ENCODE measurements around the gene ST6GAL1. TPM values are rescaled to one million over a fixed set of nuclear protein-coding genes. Genes with fewer than 3 reads are reported as not detected.

The ST6GAL1 gene
- total RNA-seq, 1 donor from 2014 or later: 5.5 TPM

GRCh38 chr3:186909078-186909853 lies 21.1 kb upstream of the ST6GAL1 start:
- DNase-seq (ENCODE audit: low read depth): no peak
- H3K27me3 ChIP-seq (ENCODE audit: control insufficient read depth, insufficient read depth, low read length): no peaks in the 10 kb centered on the region

GRCh38 chr3:186915806-186916796 lies 14.2 kb upstream of the ST6GAL1 start:
- FAIRE-seq (peak; percentile 68), DNase-seq (ENCODE audit: low read depth) (peak; percentile 57)
- Histone ChIP-seq H3K4me3 (ENCODE audit: low read depth, low read length) (no peak overlapping the region), H3K27me3 (ENCODE audit: control insufficient read depth, insufficient read depth, low read length) (no peaks in the 10 kb centered on the region), H3K36me3 (ENCODE audit: control insufficient read depth, insufficient read depth, low read length) (no peaks in the 10 kb centered on the region)
- no peak for TF ChIP-seq CTCF (IDR thresholded peaks at IDR 0.05; ENCODE audit: insufficient read depth, low read length, severe bottlenecking)

More at GRCh38 chr3:186909078-186909853, 21.1 kb upstream of the ST6GAL1 start:
- FAIRE-seq: no peak
- H3K36me3 ChIP-seq (ENCODE audit: control insufficient read depth, insufficient read depth, low read length): no peaks in the 10 kb centered on the region
- no peak for TF ChIP-seq CTCF (IDR thresholded peaks at IDR 0.05; ENCODE audit: insufficient read depth, low read length, severe bottlenecking)
- H3K4me3 ChIP-seq (ENCODE audit: low read depth, low read length): no peak overlapping the region

- H3K4me3 ChIP-seq (ENCODE audit: low read depth, low read length): no peak overlapping the region
- FAIRE-seq (peak; percentile 32), DNase-seq (ENCODE audit: low read depth) (no peak)
- H3K36me3 ChIP-seq (ENCODE audit: control insufficient read depth, insufficient read depth, low read length): no peaks in the 10 kb centered on the region
- TF ChIP-seq CTCF (IDR thresholded peaks at IDR 0.05; ENCODE audit: insufficient read depth, low read length, severe bottlenecking): no peak
- no peaks in the 10 kb centered on the region for H3K27me3 ChIP-seq (ENCODE audit: control insufficient read depth, insufficient read depth, low read length)
Observed at GRCh38 chr3:186917512-186918312, 12.6 kb upstream of the ST6GAL1 start.

- no peak for TF ChIP-seq CTCF (IDR thresholded peaks at IDR 0.05; ENCODE audit: insufficient read depth, low read length, severe bottlenecking)
- no peak for DNase-seq (ENCODE audit: low read depth)
Observed at GRCh38 chr3:186920301-186920700, 10.0 kb upstream of the ST6GAL1 start.

GRCh38 chr3:186920796-186921195 lies 9.5 kb upstream of the ST6GAL1 start:
- FAIRE-seq (no peak), DNase-seq (ENCODE audit: low read depth) (no peak)
- no peak overlapping the region for H3K4me3 ChIP-seq (ENCODE audit: low read depth, low read length)
- TF ChIP-seq CTCF (IDR thresholded peaks at IDR 0.05; ENCODE audit: insufficient read depth, low read length, severe bottlenecking): no peak
- H3K27me3 ChIP-seq (ENCODE audit: control insufficient read depth, insufficient read depth, low read length): no peaks in the 10 kb centered on the region
- H3K36me3 ChIP-seq (ENCODE audit: control insufficient read depth, insufficient read depth, low read length): no peaks in the 10 kb centered on the region

More at GRCh38 chr3:186920301-186920700, 10.0 kb upstream of the ST6GAL1 start:
- no peak for FAIRE-seq
- Histone ChIP-seq H3K36me3 (ENCODE audit: control insufficient read depth, insufficient read depth, low read length) (no peaks in the 10 kb centered on the region), H3K4me3 (ENCODE audit: low read depth, low read length) (no peak overlapping the region), H3K27me3 (ENCODE audit: control insufficient read depth, insufficient read depth, low read length) (no peaks in the 10 kb centered on the region)

Measured in bronchial epithelial cell (primary cell).